NCI-H187 (cell line): ENCODE data around the gene TMOD2.
"Not testable (repeated sequence)": the region's sequence is repeated elsewhere in the genome, so short reads cannot be mapped to it uniquely, and the experiment has no call there.

Source experiments
- DNase-seq, 2 experiments: peaks; one replicate each; lab custom pipeline; 2025; lab: John Stamatoyannopoulos, UW

Gene TMOD2

GRCh38 chr15:51771773-51772172, 20.4 kb downstream of the TMOD2 start:
- DNase-seq, result no peak

DNA sequence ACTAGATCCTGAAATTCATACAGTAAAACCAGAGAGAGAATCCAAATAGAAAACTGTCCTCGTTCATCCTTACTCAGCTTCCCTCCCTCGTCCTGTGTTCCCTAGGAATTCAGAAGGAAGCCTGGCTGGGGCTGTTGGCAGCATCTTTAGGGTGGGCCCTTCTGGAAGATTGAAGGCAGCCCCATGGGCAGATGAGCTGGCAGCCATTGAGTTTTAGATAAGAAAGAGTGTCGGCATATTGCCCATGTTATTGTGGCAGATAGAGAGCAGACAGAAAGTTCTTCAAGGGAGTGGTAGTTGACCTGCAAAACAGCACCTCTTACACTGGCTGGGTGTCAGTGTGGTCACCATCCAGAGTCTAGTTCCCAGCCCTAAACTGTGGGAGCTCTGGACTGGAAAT, 23.5 kb downstream of the TMOD2 start:
- DNase-seq, result no peak

DNA sequence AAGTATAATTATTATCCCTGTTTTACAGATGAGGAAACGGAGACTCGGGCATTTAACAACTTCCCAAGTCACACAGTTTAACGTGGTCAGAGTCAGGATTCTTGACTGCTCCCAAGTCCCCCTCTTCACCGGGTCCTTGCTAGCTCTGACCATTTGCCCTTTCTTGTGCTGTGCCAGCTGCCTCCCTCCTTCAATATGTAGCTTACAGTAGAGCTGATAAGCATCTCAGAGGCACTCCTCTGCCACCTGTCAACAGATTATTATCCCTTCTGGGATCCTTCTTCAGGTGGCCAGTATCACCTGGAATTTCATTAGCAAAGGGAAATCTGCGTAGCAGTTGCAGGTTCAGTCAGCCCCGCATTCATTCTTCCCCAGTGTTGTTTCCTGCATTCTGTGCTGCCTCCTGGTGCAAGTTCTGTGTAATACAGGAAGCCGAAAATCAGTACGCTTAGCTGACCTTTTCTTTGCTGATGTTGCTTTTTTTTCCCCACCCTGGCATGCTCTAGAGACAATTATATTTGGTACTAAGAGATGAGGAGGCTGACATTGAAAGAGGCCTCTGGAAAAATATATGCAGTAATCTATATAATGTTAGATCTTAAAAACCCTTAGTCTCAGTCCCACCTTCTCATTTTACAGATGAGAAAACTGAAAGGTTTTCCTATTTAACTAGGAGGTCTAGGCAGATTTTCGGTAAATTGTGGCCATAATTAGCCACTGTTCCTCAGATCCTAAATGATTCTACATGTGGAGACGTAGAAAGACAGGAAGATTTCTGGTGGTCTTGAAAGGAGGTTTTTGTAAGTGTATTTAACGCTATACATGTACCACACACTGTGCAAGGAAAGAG, 24.8 kb downstream of the TMOD2 start:
- no peak for DNase-seq

GRCh38 chr15:51776952-51777569, 25.7 kb downstream of the TMOD2 start:
- peak in 1 of 2 experiments; percentile 12 for DNase-seq

GRCh38 chr15:51780636-51781035, 29.2 kb downstream of the TMOD2 start:
- DNase-seq, result no peak

DNA sequence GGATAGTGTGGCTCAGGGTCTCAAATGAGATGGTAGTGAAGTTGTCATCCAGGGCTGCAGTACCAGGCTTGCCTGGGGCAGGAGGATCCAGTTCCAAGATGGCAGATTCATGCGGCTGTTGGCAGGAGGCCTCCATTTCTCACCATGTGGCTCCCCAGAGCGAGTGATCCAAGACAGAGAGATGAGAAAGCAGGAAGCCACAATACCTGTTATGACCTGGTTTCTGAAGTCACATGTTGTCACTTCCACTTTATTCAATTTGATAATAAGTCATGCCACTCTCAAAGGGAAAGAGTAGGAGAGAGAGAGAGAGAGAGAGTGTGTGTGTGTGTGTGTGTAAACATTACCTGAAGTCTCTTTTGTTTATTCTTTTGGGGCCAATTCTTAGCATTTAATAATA, 30.1 kb downstream of the TMOD2 start:
- DNase-seq, result no peak

DNA sequence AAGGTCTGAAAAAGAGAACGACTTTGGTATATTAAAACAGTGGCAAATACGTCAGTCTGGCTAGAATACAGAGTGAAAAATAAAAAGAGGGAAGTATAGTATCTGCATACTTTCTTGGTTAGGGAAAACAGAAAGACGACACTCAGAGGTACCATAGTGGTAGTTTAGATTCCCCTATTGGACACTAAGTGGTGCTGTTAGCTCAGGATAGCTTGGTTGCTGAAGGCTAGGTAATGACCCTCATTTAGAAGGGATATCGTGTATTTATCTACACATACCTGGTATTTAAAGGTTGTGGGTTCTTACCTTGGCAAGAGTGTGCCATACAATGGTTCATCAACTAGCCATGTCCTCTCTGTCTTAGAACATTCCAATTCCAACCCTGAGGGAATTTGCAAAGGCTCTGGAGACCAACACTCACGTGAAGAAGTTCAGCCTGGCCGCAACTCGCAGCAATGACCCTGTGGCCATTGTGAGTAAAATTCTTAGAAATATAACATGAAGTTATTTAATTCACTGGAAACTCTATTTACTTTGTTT, 31.0 kb downstream of the TMOD2 start:
- no peak for DNase-seq

- no peak for DNase-seq
Observed at GRCh38 chr15:51783967-51784366, 32.6 kb downstream of the TMOD2 start.

DNA sequence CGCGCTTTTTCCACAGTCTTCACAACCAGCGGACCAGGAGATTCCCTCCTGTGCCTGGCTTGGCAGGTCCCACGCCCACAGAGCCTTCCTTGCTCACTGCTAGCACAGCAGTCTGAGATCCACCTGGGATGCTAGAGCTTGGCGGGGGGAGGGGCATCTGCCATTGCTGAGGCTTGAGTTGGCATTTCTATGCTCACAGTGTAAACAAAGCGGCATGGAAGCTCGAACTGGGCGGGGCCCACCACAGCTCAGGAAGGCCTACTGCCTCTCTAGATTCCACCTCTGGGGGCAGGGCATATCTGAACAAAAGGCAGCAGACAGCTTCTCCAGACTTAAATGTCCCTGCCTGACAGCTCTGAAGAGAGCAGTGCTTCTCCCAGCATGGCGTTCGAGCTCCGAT, 35.7 kb downstream of the TMOD2 start:
- not testable (repeated sequence) for DNase-seq

DNA sequence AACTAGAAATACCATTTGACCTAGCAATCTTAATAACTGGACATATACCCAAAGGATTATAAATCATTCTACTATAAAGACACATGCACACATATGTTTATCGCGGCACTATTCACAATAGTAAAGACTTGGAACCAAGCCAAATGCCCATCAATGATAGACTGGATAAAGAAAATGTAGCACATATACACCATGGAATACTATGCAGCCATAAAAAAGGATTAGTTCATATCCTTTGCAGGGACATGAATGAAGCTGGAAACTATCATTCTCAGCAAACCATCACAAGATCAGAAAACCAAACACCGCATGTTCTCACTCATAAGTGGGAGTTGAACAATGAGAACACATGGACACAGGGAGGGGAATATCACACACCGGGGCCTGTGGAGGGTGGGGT, 41.1 kb downstream of the TMOD2 start:
- not testable (repeated sequence) for DNase-seq

DNA sequence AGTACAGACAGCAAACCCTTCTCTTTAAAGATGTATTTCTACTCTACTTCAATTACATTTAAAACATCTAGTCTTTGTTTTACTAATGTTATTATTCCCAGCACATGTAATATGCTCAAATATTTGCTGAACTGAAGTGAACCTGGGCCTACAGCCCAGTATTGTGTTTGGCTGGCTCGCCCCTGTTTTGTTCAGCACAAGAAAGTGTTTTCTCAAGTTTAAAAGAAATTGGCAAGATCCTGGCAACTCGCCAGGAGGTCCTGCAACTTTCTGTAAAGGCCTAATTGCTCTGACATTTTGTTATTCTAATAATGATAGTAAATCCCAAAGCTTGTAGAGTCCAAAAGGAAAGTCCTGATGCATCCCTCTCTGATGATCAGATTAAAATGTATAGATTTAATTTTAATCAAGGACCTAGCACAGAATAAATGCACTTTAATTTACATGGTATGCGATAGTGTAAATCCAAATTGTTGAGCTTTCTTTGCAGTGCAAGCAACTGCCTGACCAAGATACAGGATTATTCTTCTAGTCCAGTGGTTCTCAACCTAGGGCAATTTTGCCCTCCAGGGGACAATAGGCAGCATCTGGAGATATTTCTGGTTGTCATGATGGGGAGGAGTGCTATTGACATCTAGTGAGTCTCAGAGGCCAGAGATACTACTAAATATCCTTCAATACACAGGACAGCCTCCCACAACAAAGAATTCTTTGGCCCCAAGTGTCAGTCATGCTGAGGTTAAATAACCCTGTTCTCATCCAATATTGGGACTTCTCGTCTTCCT, 42.3 kb downstream of the TMOD2 start:
- DNase-seq, result no peak

GRCh38 chr15:51796847-51797401, 45.5 kb downstream of the TMOD2 start:
- no peak for DNase-seq

GRCh38 chr15:51798281-51798680, 46.9 kb downstream of the TMOD2 start:
- no peak for DNase-seq

DNA sequence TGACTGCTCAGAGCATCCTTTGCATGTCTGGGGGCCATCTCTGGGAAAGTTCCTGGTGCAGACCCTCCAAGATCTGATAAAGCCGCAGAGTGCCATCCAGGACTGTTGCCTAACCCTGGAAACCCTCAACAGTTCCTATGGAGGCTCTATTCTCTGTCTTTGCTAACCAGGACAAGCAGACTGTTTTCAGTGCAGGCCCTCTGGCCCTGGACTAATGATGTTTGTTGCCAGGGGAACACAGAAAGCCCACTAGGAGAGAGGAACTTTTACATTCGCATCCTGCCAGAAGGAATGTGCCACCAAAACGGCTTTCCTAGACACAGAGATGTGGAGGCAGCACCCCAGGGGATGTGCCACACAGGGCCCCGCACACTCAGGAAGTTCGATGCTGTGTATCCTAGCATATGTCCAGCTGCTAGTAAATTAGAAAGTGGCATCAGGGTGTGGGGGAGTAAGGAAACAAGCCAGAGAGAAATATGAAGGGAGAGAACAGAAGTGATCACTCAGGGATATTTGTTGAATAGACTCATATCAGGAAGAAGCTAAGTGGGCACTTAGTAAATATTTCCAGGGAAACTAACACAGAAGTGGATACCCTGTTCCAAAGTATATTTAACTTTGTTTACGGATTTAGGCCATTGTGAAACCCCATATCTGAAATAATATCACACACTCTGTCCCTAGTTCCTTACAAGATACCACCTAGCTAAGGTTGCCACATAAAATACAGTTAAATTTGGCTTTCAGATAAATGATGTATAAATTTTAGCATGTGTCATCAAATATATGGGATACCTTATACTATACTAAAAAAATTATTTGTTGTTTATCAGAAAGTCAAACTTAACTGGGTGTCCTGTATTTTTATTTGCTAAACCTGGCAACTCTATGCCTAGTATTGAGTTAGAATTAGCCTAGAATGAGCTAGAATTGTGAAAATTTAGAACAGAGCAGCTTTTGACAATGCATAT, 48.2 kb downstream of the TMOD2 start:
- no peak for DNase-seq

DNA sequence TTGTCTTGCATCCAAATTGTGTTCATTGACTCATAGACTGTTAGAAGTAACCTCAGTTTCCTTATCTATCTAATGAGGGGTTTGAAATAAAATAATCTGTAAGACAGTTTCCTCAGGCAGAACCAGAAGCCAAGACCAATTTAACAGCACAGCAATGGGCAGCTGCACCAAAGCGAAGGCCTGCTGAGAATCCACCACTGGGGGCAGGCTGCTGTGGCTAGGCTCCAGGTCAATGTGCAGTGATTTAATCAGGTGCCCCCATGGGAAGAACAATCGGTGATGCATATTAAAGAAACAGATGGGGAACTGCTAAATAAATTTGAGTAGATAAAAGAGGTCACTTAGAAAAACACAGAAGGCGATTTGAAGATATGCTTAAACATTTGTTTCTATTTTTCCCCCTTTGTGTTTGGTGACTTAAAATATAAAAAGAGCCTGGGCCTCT, 50.0 kb downstream of the TMOD2 start:
- DNase-seq, result no peak

DNA sequence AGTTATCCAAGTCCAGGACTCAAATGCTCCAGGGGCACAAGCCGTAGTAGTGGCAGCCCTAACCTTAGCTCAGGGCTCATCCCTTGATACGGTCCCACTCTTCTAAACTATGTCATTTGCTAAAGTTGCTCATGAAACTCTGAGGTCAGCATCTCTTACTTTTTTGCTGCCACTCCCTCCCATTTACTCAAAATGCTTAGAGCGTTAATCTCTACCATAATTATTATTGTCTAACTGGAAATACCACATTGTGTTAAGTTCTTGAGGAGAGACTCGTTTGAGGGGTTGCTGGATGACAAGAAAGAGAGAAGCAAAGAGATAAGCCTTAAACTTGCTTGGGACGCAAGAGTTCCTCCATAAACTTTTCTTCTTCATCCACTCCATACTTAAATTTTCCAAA, 51.2 kb downstream of the TMOD2 start:
- no peak for DNase-seq

DNA sequence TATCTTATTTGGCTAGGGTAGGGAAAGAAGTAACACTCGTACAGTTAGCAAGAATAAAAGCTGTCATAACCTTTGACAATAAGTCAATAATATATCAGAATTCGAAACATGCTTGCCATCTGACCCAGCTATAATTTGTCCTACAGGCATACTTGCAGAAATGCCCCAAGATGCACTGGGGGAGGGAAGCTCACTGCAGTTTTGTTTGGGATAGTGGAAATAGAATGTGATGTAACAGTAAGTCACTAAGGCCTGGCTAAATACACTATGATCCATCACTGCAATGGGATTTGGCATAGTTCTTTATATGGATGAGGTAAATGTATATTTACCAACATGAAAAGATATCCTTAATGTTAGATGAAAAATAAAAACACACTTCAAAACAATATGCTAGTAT, 52.6 kb downstream of the TMOD2 start:
- no peak for DNase-seq

GRCh38 chr15:51806123-51806522, 54.7 kb downstream of the TMOD2 start:
- no peak for DNase-seq

GRCh38 chr15:51809457-51809856, 58.1 kb downstream of the TMOD2 start:
- DNase-seq, result no peak

DNA sequence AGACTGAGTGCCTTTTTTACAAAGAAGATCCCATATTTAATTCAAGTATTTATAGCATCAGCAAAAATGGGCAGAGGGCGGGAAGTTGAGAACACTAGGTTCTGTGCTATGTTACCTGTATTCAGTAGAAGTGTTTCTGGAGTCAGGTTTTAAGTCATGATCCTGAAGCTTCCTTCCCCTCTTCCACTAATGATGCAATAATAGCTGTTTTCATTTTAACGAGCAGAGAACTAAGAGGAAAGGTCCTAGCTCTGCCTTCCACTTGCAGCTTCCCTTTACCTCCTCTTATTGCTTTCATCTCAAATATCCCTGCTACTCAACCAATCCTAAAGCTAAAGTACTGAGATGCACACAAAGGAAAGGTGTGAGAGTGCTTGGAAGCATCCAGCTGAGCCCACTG, 61.2 kb downstream of the TMOD2 start:
- no peak for DNase-seq

GRCh38 chr15:51814606-51815005, 63.2 kb downstream of the TMOD2 start:
- DNase-seq, result no peak
